NCI-H446 (cell line): ENCODE measurements around the gene ALOX5.
A peak's percentile ranks its signal among the peaks of the same experiment; 100 is the strongest.
"Not testable (repeated sequence)": the region's sequence is repeated elsewhere in the genome, so short reads cannot be mapped to it uniquely, and the experiment has no call there.

Experiments used
- DNase-seq, 2 experiments: peaks; one replicate each; lab custom pipeline; 2025; lab: John Stamatoyannopoulos, UW

The ALOX5 gene

DNA sequence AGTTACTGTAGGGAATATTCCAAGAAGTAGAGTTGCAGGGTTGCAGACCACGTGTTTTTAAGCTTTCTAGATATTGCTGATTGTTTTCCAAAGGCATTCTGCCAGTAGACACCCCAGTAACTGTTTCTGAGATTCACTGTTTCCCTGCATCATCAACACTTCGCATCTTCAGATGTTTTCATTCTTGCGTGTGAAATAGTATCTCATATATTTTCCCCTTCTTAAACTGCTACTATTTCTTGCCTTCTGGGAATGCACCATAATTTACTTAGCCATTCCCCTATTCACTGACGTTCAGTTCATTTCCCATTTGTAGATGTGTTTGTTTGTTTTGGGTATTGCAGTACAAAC lies 30.7 kb downstream of the ALOX5 start:
- DNase-seq = no peak

GRCh38 chr10:45407542-45407941 lies 33.5 kb downstream of the ALOX5 start:
- no peak for DNase-seq

- DNase-seq = no peak
These were observed 34.7 kb downstream of the ALOX5 start for GRCh38 chr10:45408421-45409319.

DNA sequence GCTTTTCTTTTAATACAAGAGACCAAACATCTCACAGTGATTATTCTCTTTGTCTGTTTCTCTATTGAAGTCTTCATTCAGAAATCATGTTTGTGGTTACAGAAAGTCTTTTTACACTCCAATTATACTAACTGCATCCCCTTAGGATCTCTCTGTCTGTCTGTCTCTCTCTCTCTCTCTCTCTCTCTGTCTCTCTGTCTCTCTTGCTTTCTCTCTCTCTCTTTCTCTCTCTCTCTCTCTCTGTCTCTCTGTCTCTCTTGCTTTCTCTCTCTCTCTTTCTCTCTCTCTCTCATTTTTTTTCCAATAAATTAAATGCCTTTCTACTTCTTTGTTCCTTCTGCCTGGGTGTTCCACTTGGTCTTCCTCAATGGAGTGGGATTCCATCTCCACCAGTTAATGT lies 35.3 kb downstream of the ALOX5 start:
- DNase-seq = not testable (repeated sequence)

- no peak for DNase-seq
These were observed 35.8 kb downstream of the ALOX5 start for GRCh38 chr10:45409782-45410181.

- no peak for DNase-seq
These were observed 36.4 kb downstream of the ALOX5 start for GRCh38 chr10:45410489-45410806.

- DNase-seq = no peak
These were observed 37.0 kb downstream of the ALOX5 start for GRCh38 chr10:45410807-45411606.

DNA sequence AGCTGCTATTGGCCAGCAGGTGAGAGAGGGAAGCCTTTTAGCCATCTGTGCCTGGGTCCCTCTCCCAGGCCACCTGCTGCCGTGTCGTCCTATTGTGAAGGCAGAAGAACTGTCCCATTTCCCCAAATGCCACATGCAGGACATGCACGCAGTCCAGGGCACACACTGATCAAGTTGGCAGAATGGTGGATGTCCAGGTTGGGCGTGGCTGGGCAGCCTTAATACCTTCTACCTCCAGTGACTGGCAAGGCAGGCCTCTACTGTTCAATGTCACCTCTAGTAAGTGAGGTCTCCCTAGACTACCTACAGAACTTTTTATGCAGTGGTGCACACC lies 37.6 kb downstream of the ALOX5 start:
- no peak for DNase-seq

GRCh38 chr10:45415062-45415461 lies 41.0 kb downstream of the ALOX5 start:
- not testable (repeated sequence) for DNase-seq

GRCh38 chr10:45416603-45417002 lies 42.6 kb downstream of the ALOX5 start:
- DNase-seq = no peak

DNA sequence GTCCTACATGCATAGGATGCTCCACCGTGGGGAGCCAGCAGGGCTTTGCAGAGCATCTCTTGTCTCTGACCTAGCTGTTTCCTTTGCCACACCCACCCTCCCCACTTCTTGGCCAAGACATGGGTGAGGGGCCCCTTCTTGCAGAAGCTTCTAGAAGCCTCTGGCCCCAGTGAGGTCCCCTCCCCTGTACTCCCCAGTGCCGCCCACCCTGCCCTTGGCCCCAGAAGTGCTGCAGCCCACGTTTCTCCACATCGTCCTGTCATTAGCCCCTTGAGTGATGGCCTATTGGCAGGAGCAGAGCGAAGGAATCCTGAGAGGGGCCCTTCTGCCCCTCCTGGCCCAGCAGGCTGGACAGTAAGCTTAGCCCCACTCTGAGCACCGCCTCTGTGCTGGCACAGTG lies 43.7 kb downstream of the ALOX5 start:
- DNase-seq = no peak

DNA sequence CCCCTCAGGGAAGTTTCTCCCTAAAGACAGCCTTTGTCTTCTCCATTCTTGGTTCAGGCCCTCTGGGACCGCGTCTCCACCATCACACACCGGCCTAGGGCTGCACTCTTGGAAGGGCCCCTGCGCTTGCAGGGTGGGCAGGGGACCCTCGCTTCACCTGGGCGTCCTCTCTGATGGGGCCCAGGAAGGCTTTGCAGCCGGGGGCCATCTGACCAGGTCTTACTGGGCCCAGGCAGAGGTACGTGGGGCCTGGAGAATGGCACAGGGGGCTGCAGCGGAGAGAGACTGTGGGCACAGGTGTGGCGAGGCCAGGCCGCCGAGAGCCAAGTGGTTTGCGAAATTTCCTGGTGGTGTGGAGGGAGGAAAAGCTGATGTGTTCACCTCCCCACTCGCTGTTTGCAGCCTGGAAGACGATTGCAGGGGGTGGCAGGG lies 44.4 kb downstream of the ALOX5 start:
- DNase-seq = no peak

DNA sequence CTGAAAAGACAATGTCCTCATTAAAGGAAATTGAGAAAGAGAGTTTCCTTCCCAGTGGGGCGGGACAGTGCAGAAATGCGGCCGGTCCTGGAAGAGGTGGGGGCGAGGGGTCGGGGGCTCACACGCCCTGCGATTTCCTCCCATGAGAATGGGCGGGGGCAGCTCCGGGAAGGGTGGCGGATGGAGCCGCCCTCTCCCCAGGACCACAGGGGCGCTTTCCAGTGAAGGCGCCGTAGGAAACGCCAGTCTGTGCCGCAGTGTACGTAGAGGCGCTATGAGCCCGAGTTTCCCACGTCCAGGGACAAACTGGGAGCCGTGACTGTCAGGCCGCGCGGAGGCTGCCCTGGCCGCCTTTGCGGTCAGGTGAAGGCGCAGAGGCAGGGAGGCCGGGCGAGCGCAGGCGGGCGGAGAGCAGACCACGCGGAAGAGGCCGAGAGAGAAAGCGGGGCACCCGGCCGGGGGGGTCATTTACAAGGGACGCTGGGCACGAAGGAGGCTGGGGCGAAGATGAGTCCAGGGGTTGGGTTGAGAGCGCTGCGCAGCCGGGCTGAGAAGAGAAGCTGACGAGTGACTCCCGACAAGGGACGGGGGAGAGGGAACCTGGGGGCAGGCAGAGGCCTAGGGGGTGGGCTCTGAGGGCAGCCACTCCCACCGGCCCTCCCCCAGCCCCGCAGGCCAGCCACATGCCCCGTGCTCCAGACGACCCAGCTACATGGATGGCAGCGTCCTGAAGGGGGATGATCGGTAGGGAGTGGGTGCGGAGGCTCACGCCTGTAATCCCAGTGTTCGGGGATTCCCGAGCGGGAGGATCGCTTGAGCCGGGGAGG lies 45.0 kb downstream of the ALOX5 start:
- no peak for DNase-seq

- DNase-seq = no peak
These were observed 45.6 kb downstream of the ALOX5 start for GRCh38 chr10:45419676-45420025.

DNA sequence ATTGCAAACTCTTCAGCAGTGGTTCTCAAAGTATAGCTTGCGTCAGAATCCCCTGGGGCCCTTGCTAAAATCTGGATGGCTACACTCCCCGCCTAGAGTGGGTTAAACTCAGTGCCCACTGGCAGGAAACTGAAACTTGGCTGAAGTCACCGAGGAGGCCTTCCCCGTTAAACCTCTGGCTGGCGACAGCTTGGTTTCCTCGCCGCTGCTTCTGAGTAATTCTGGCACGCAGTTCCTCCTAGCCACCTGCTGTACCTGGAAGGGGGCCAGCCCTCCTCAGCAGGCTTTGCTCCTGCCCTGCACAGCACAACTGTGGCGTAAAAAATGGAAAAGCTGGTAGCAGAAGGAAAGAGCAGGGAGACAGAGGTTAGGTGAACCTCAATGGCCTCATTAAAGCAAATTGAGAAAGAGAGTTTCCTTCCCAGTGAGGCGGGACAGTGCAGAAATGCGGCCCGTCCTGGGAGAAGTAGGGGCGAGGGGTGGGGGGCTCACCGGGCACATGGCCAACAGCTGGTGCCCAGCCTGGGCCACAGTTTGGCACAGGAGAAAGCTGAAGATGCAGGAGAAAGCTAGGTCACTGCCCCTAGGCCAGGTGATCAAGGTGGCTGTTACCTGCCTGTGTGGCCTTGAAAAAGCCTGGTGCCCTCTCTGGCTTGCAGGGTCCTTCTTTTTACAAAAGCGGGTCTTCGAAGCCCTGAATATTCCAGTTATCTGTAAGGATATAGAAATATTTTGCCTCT lies 46.6 kb downstream of the ALOX5 start:
- peak; percentile 62 to 96 for DNase-seq

DNA sequence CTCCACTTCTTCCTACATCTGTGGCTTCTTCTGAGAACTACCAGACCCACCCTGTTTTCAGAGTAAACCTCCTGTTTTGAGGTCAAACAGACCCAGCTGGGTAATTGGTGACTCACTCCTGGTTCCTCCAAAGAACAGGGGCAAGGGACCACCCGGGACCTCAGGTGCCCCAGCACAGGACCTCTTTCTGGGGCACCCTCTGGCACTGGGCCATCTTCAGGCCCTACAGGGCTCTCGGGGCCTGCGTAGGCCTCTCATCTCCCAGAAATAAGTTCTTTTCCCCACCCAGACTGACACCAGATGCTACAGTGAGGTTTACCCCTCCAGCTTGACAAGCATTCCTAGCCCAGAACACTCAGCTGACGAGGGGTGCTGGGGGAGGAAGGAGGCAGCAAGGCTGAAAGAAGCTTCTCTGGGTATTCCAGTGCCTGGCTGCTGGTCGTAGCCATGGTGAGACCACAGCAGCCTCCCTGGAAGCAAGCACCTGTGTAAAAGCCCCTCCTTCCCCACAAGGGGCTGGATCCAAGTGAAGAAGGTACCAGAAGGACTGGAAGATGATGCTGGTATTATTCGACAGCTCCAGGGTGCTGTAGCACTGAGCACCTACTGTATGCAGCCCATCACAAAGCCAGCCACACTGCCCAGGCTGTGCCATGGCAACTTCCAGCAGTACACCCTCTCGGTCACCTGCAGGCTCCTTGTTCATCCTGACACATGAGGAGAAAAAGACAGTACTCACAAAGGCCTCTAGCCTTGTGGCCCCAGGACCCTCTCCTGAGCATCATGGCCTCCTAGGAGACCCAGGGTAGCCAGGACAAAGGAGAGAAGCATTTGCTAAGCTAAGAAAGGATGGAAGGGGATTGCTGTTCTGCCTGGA lies 47.4 kb downstream of the ALOX5 start:
- peak in 1 of 2 experiments; percentile 19 for DNase-seq

GRCh38 chr10:45422207-45422865 lies 48.3 kb downstream of the ALOX5 start:
- no peak for DNase-seq

GRCh38 chr10:45422866-45423659 lies 49.0 kb downstream of the ALOX5 start:
- DNase-seq = no peak

GRCh38 chr10:45423976-45424499 lies 50.0 kb downstream of the ALOX5 start:
- DNase-seq = no peak
